GM19324 (cell line): ENCODE results near the gene ARSK.
"Not testable (repeated sequence)": the region's sequence is repeated elsewhere in the genome, so short reads cannot be mapped to it uniquely, and the experiment has no call there.

ENCODE experiments used
- ATAC-seq: cut with Tn5 transposase; IDR thresholded peaks from one replicate; pipeline ENCODE4 v1.9.1; 2021; ENCODE audit warnings: mild to moderate bottlenecking, moderate library complexity; ENCODE audit not compliant: unreplicated experiment, low FRiP score

ARSK gene

GRCh38 chr5:95644351-95645042 is 89.6 kb downstream of the ARSK start:
- ATAC-seq: no peak

- not testable (repeated sequence) for ATAC-seq
Measured at GRCh38 chr5:95646226-95646568, 91.3 kb downstream of the ARSK start.

GRCh38 chr5:95646569-95647431 is 91.9 kb downstream of the ARSK start, which contains the start of gene RFESD:
RFESD (plus strand) TSS chr5:95646777; CDS start chr5:95652272, 5,495 bp downstream.
- ATAC-seq: peak; percentile 98

GRCh38 chr5:95647886-95648860 is 93.3 kb downstream of the ARSK start:
- ATAC-seq: no peak

- no peak for ATAC-seq
Measured at GRCh38 chr5:95649274-95649673, 94.4 kb downstream of the ARSK start.

- no peak for ATAC-seq
Measured at GRCh38 chr5:95649842-95650620, 95.1 kb downstream of the ARSK start.

GRCh38 chr5:95652849-95653248 is 97.9 kb downstream of the ARSK start:
- ATAC-seq: no peak

GRCh38 chr5:95654196-95654595 is 99.3 kb downstream of the ARSK start:
- ATAC-seq: no peak
